ENCODE data around the gene POFUT1. TPM values are rescaled to one million over a fixed set of nuclear protein-coding genes. Genes with fewer than 3 reads are reported as not detected.
"Not testable (repeated sequence)": the region's sequence is repeated elsewhere in the genome, so short reads cannot be mapped to it uniquely, and the experiment has no call there.

Gene POFUT1
- polyA plus RNA-seq, 3 donors, result 42.8 to 46.6 (median 43.1) TPM

DNA sequence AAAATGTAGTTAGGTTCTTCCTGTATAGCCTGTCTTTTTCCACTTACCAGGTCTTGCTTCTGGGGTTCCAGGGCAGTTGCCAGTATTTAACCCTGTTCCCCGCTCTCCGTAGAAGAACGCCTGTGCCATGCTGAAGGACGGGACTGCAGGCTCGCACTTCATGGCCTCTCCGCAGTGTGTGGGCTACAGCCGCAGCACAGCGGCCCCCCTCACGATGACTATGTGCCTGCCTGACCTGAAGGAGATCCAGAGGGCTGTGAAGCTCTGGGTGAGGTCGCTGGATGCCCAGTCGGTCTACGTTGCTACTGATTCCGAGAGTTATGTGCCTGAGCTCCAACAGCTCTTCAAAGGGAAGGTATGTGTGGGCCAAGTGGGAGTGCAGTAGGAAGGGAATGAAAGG lies 23.0 kb downstream of the POFUT1 start:
- DNase-seq, result no peak

DNA sequence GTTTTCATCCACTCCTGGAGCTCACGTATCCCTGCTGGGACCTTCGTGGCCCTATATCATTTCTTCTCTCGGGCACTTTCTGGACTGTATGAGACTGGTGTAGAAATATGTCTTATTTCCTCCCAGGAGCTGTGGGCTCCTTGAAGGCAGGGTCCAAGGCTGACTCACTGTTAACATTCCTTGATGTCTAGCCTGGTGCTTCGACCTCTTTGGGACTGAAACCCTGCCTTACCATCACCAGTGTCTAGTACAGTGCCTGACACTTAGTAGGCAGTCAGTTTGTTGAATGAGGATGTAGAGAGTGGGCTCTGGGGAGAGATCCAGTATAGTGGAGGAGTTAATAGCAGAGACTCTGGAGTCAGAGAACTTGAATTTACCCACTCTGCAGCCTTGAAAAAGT lies 23.6 kb downstream of the POFUT1 start:
- DNase-seq, result no peak

DNA sequence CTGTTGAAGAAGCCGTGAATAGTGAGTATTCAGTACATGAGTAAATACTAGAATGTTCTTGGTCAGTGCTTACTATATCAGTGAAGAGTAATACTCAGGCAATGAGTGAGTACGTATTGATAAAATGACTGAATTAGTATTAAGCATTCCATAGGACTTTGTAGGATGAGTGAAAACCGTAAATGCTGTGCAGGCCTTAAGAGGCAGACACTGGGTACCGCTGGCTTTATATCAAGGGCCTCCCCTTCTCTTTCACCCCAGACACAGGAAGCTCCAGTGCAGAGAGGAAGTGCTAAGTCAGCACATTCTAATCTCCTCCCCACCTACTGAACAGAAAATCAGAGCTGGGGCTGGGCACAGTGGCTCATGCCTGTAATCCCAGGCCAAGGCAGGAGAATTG lies 24.2 kb downstream of the POFUT1 start:
- DNase-seq, result no peak

DNA sequence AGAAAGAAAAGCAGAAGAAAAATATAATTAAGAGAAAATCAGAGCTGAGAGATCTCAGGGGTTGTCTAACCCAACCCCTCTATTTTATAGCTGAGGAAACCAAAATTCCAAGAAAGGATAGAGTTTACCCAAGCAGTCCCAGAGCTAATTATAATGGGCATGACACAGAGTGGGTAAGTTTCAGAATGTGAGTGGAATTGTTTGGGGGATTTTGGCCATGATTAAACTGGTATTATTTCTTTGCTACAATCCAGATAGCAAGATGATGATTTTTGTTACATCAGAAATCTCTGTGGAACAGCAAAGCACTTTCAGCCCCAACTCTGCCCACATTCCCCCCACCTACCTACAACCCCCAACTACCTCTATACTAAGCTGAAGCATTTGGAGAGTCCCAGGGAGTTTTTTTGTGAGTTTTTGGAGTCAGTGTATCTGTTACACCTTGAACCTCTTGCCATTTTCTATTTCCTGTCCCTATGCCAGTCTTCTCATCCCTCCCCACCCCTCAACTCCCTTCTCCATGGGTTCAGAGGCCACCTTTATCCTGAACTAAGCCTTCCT lies 24.7 kb downstream of the POFUT1 start:
- no peak for DNase-seq

DNA sequence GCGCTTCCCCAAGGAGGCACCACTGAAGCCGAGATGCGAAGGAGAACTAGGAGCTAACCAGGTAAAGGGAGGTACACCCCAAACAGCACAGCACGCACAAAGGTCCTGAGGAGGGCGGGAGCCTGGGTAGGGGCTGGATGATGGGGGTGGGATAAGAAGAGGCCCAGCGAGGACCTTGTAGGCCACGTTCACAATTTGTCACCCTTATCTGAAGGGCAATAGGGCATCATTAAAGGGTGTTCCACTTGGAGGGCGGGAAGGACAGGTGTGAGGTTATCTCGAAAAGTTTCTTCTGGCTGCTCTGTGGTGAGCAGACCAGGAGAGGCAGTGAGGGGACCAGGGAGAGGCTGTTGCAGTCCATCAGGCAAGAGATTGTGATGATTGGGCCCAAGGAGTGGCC lies 25.6 kb downstream of the POFUT1 start:
- DNase-seq, result no peak

DNA sequence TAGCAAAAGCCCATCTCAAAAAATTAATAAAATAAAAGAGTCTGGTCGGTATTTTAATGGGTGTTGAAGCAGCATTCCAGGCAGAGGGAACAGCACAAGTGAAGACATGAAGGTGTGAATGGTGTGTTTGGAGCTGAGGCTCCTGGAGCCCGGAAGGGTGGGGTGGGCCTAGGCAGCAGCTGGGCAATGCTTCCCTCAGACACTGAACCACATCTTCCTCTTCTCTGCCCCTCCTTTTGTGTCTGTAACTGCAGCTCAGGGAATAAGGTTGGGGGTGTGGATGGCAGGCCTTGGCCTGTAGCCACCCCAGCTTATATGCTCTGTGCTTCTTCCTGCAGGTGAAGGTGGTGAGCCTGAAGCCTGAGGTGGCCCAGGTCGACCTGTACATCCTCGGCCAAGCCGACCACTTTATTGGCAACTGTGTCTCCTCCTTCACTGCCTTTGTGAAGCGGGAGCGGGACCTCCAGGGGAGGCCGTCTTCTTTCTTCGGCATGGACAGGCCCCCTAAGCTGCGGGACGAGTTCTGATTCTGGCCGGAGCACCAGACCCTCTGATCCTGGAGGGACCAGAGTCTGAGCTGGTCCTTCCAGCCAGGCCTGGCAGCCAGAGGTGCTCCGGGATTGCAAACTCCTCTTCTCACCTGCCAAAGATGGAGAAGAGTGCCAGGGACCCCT lies 26.6 kb downstream of the POFUT1 start:
- no peak for DNase-seq

DNA sequence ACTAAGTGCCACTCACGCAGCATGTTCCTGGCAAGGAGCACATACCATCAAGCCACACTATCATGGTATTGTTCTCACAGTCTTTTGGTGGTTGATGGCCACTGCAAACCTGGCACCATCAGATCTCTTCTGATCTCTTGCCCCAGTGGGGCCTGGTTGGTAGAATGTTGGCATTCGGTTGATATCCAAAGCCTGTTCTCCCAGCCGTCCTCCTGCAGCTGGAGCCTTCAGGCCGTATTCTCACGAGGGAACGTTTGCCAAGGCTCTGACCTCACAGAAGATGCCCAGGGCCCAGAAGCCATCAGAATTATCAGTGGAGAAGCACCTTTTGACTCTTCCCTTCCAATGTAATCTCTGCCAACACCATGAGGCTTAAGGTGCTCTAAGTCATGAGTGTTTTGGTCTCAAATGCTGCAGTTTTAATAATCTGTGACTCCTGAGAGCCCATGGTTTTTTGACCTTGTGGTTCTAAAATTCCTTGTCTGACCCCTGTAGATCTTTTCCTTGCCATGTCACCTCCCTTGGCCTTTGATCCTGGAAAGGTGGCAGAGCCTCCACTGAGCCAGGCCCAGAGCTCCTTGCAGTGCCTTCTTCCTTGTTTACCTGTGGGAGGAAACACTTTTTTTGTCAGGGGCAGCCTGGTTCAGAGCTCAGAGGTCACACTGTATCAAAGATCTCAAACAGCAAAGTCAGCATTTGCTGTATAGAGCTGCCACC lies 27.8 kb downstream of the POFUT1 start:
- DNase-seq, result no peak

DNA sequence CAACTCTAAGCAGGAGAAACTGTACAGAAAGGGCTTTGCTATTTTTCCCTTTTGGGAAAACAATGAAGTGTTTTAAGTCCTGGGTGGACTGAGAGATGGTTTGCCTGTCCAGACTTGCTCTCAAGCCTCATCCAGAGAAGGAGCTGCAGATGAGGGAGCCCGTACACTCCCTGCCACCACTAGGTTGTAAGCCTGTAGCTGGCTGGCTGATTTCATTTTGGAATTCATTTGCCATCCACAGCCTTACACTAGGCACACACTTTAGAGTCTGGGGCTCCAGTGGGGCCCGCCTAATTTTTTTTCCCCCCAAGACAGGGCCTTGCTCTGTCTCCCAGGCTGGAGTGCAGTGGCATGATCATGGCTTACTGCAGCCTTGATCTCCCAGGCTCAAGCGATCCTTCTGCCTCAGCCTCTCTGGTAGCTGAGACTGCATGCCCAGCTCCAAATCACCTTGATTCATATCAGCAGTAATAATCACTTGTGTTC lies 28.4 kb downstream of the POFUT1 start:
- DNase-seq, result no peak

DNA sequence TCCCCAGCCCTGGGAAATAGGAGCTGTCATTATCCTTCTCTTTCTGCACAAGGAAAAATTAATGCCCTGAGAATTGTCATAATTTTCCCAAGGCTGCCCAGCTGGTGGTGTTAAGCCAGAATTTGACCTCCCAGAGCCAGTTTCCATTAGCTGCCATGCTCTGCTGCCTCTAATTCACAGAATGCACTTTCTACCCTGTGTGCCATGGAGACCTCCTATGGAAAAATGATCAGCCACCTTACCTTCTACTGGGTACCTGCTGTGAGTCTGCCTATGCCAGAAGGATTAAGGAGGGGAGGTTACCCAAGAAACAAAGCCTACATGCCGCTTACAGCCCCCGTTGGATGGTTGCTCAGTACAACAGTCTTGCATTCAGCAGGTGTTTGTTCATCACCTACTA lies 29.1 kb downstream of the POFUT1 start:
- no peak for DNase-seq

DNA sequence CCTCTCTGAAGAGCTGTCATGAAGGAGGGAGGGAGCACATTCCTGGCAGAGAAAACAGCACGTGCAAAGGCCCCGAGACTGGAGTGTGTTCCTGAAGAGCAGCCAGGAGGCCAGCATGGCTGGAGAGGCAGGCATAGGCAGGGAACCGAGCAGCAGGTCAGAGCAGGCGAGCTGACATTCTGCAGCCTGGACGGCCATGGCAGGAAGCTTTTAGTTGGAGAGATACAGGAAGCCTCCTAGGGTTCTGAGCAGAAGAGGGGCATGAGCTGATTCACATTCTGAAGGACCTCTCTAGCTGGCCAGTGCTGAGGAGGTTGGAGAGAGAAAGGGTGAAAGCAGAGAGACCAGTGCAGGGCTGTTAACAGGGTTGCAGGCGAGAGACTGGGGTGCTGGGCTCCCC lies 29.7 kb downstream of the POFUT1 start:
- no peak for DNase-seq

DNA sequence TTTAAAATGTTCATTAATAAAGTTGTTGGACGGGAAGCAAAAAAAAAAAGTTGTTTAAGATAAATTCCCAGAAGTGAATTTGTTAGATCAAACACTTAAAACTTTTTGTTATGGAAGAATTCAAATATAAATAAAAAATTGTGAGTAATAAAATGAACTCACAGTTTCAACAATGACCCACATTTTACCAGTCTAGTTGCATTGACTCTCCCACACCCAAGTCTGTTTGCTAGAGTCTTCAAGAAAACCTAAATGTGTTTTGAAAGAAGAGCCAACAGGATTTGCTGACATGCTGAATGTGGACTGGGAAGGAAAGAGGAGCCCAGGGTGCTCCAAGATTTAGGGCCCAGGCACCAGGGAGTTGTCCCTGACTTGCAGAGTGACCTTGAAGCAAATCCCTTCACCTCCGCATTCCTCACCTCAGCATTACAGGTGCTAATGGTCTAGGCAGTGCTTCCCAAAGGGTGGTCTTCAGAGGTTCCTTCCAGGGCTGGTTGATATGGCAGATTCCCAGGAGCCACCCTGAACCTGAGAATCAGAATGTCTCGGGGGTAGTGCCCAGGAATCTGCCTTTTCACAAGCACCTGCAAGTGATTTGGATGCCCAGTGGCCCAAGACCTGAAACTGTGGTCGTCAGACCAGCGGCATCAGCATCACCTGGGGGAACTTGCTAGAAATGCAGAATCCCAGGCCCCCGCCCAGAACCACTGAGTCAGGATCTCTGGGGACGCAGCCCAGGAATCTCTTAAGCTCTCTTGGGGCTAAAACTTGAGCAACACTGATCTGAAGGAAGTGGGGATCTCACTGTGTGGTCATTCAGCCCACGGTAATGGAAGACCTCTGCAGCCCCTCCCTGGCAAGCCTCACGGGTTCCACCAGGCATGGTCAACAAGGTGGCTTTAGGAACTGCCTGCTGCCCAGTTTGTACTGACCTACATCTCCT lies 31.1 kb downstream of the POFUT1 start:
- DNase-seq, result no peak

DNA sequence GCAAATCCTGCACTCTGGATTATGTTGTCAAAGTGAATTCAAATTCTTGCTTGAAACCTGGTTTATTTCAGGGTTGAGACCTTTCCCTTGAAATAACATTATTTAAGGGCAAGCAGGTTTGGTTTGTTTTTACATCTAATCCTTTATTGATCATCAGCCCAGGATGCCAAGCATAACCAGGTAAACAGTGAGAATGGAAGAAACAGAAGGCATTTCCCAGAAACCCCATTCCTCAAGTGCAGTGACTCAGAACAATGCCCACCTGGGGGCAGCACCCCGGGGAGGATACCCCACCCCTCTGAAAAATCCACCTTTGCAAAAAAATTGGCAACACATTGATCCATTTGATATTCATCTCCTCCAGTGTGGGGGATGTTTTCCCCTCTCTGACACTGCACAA lies 32.5 kb downstream of the POFUT1 start:
- peak; percentile 27 for DNase-seq

DNA sequence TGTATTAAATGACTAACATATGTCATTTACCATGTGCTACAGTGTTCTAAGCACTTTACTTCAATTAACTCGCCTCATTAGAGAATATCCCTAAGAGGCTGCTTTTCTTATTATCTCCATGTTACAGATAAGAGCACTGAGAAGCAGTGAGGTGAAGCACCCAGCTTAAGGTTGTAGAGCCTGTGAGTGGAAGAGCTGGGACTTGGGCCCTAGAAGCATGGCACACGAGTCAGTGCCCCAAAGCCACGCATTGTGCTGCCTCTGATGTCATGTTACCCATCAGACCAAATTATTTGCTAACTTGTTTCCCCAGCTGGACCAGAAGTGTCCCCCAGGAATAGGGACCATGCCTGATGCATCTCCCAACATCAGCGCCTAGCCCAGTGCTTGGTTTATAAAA lies 34.1 kb downstream of the POFUT1 start:
- DNase-seq, result no peak

DNA sequence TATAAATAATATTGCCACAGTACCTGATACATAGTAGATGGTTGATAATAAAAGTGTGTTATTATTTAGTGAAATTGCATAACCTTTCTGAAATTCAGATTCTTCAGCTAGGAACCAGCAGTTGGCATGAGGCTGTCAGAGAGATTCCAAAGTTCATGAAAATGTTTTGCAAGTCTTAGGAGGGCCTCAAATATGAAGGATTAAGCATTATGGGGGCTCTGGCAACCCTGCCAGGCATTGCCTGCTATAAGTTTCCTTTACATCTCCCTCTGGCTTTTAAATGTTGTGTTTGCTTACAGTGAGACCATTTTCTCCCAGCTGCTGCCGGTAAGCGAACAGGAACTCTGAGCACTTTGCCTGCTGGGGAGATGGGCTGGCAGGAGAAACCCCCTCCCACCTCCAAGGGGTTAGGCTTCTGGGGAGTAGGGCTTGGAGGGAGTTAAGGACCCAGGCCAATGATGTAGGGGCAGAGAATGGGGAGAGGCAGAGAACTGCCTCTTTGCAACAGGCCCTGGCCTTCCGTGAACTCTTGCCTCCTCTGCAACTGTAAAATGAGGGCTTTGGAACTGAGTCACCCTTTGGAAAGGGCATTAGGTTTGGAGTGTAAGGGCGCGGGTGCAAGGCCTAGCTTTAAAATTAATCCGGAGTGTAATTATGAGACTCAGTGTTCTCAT lies 36.6 kb downstream of the POFUT1 start:
- no peak for DNase-seq

DNA sequence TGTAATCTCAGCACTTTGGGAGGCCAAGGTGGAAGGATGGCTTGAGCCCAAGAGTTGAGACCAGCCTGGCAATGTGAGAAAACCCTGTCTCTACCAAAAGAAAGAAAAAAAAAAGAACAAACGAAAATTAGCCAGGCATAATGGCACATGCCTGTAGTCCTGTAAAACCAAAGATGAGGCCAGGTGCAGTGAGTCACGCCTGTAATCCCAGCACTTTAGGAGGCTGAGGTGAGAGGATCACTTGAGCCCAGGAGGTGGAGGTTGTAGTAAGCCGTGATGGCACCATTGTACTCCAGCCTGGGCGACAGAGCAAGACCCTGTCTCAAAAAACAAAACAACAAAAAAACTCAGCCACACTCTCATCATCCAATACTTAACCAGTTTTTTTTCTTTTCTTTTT lies 37.3 kb downstream of the POFUT1 start:
- DNase-seq, result no peak

DNA sequence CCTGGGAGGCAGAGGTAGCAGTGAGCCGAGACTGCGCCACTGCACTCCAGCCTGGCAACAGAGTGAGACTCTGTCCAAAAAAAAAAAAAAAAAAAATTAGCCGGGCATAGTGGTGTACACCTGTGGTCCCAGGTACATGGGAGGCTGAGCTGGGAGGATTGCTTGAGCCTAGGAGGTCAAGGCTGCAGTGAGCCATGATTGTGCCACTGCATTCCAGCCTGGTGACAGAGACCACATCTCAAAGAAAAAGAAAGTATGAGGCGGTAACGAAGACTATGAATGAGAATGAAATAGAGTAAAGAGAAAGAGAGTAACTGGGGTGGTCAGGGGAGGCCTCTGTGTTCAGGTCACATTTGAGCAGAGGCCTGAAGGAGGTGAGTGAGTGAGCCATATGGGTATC lies 38.5 kb downstream of the POFUT1 start:
- DNase-seq, result not testable (repeated sequence)

DNA sequence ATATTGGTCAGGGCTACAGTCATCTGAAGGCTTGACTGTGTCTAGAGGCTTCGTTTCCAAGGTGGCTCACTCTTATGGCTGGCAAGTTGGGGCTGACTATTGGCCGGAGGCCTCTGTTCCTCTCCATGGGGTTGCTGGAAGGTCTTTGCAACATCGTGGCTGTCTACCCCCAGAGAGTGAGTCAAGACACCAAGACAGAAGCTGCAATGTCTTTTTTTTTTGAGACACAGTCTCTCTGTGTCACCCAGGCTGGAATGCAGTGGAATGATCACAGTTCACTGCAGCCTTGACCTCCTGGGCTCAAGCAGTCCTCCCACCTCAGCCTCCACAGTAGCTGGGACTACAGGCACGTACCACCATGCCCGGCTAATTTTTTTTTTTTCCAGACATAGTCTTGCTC lies 40.4 kb downstream of the POFUT1 start:
- DNase-seq, result no peak

DNA sequence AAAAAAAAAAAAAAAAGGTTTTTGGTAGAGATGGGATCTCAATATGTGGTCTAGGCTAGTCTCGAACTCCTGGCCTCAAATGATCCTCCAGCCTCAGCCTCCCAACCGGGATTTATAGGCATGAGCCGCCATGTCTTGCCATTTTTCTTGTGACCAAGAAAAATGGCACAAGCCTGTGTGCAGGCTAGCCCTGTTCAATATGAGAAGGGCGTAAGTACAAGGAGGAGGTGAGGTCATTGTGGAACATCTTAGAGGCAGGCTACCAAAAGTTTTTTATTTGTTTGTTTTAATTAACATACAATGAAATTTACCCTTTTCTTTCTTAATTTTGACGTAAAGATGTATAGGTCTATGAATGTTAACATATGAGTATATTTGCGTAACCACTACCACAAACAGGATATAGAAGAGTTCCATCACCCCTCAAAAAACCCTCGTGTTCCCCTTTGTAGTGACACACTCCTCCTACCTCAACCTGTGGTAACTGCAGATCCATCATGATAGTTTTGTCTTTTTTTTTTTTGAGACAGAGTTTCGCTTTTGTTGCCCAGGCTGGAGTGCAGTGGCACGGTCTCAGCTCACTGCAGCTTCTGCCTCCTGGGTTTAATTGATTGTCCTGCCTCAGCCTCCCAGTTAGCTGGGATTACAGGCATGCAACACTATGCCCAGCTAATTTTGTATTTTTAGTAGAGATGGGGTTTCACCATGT lies 41.5 kb downstream of the POFUT1 start:
- DNase-seq, result no peak

DNA sequence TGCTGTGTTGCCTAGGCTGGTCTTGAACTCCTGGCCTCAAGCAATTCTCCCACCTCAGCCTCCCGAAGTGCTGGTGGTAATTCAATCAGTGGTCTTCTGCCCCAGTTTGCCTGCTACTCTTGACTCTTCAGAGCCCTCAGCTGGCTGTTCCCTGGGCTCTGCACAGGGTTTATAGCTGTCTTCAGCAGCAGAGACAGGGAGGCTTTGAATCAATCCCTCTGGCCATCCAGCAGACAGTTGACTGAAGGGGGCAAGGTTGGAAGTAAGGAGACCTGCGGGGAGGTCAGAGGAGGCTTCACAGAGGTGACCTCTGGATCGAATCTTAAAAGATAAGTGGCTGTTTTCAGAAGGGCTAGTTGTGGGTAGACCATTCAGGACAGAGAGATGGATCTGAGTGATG lies 43.8 kb downstream of the POFUT1 start:
- DNase-seq, result no peak

DNA sequence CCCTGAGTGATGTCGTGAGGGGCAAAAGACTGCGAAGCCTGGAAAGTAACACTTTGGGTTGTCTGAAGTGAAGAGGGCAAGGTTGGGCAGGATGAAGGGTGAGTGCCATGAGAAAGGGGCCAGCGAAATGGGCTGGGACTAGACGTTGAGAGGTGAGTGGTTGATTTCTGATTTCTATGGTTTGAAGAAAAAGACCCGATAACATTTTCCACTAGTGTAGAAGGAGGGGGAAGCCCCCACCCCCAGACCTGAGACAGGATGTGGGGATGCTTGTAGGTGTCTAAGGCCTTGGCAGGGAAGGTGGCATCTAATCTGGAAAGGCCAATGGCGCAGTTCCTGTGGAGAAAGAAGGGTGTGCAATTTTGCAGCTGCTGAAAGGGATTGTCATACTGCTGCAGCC lies 44.5 kb downstream of the POFUT1 start:
- DNase-seq, result no peak

DNA sequence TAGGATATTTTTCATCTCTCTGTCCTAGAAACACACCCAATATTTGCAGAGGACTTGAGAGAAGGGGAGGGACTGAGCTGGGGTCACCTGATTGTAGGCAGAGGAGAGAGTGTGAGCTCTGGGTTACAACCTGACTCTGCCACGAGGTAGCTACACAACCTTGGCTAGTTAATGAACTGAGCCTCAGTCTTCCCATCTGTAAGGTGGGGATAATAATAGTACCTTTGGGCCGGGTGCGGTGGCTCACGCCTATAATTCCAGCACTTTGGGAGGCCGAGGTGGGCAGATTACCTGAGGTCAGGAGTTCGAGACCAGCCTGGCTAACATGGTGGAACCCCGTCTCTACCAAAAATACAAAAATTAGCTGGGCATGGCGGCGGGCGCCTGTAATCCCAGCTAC lies 53.3 kb downstream of the POFUT1 start:
- not testable (repeated sequence) for DNase-seq

Measured in renal pelvis (tissue), 4 donors.